Ovary (tissue), 3 donors: ENCODE results near the gene TMEM232.

Source experiments
- CTCF ChIP-seq, 3 donors: fragments of 450-650 bp in 2 of 3; fragments of 200-600 bp in 1 of 3; IDR thresholded peaks; one replicate each; pipeline versions ENCODE4 v1.5.1 to v1.8.0; 2016 to 2022; ENCODE audit warnings: antibody characterized with exemption in 3 of 3, mild to moderate bottlenecking in 1 of 3
- EP300 ChIP-seq: sonication (generic); formaldehyde crosslinking; IDR thresholded peaks from one replicate; pipeline ENCODE4 v1.6.1; 2017; ENCODE audit warnings: antibody characterized with exemption
- donor health status: DM: no; HTN: no; CAD: no.

DNA sequence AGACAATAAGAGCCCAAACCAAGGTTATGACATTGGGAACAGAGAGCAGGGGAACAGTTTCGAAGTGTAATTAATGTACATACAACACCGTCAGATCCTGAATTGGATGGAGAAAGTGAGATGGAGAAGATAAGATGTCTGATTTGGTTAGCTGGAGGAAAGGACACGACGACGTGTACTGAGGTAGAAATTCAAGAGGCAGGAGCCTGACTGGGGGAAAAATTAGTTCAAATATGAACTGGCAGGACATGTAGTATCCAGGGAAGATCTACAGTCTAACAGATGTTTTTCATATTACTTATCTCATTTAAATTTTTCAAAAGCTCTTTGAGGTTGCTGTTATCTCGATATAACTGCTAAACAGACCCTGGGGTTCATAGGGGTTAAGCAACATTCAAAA is 114.7 kb downstream of the TMEM232 start:
- TF ChIP-seq EP300 (no peak), CTCF (IDR thresholded peaks at IDR 0.05) (no peak)
